RWPE1 (cell line): ENCODE measurements around the gene CCDC87.

ENCODE experiments used
- CTCF ChIA-PET: fragments of 350-600 bp; sonication (Branson Sonifier 250); formaldehyde crosslinking; extraction: SDS; loops from one replicate; lab custom pipeline; 2021; lab: Yijun Ruan, JAX
- POLR2A ChIA-PET: fragments of 400-600 bp; formaldehyde crosslinking; extraction: SDS; loops from one replicate; lab custom pipeline; 2020; ENCODE audit warnings: antibody characterized with exemption; ENCODE audit not compliant: low non-redundant PET; lab: Yijun Ruan, JAX
- DNase-seq: peaks from one replicate; pipeline ENCODE4 v3.0.0; 2012; ENCODE audit warnings: low spot score
- H3K27ac ChIP-seq: fragments of 450-650 bp; 2 replicates; pipeline ENCODE4 v1.5.1; 2017
- TF ChIP-seq, protein P1 (sequence below): fragments of 450-650 bp; conservative IDR thresholded peaks from 2 replicates; pipeline ENCODE4 v1.5.1; 2017; ENCODE audit warnings: low read depth, mild to moderate bottlenecking

The CCDC87 gene

GRCh38 chr11:66570079-66570849 is 22.6 kb downstream of the CCDC87 start:
- no peak overlapping the region for H3K27ac ChIP-seq
- ChIA-PET POLR2A (no interaction called here), CTCF (no interaction called here)
- no peak for DNase-seq
- TF ChIP-seq, protein P1, sequence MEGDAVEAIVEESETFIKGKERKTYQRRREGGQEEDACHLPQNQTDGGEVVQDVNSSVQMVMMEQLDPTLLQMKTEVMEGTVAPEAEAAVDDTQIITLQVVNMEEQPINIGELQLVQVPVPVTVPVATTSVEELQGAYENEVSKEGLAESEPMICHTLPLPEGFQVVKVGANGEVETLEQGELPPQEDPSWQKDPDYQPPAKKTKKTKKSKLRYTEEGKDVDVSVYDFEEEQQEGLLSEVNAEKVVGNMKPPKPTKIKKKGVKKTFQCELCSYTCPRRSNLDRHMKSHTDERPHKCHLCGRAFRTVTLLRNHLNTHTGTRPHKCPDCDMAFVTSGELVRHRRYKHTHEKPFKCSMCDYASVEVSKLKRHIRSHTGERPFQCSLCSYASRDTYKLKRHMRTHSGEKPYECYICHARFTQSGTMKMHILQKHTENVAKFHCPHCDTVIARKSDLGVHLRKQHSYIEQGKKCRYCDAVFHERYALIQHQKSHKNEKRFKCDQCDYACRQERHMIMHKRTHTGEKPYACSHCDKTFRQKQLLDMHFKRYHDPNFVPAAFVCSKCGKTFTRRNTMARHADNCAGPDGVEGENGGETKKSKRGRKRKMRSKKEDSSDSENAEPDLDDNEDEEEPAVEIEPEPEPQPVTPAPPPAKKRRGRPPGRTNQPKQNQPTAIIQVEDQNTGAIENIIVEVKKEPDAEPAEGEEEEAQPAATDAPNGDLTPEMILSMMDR = no peak

- ChIA-PET POLR2A (no interaction called here), CTCF (interaction anchor here (1.7 kb wide), 1 partner anchor 9 kb away, joined by 4 read pairs; no protein-coding TSS in a partner anchor)
- no peak for DNase-seq
- TF ChIP-seq, protein P1 = no peak
- peak overlapping the region; percentile 62 for H3K27ac ChIP-seq
These were observed 23.8 kb downstream of the CCDC87 start for GRCh38 chr11:66569076-66569475.

DNA sequence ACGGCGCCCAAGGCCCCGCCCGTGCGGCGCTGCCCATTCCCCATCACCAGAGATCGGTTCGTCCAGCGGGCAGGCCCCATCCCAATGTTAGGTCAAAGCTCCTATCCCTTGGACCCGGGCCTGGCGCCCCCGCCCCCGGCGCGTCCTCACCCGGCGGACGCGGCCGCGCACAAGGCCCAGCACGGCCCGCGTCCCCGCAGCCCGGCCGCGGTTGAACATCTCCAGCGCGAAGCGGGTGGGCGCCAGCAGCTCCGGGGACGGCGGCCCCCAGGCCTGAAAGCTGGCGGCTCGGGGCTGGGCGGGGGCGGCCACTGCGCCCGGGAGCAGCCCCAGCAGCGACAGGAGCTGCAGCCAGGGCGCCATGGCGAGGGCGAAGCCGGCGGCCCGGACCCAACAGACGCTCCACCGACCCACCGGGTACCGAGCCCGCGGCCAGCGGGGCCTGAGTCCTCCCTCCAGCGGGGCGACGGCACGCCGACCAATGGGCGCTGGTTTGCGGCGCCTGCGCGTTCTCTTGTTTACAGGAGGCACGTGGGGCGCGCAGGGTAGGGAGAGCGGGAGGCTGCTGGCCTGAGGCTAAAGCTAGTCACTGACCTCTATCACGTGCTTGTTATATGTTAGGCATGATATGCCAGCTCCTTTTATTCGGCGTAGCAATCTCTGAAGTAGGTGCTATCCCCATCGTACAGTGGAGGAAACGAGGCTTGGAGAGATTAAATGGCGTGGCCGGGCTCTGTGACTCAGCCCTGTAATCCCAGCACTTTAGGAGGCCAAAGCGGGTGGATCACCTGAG is 24.5 kb downstream of the CCDC87 start, which contains the start of gene CTSF:
TSS of gene CTSF (minus strand) at position 483 of the 793 bp plus-strand sequence. CDS start at position 363, 120 bp downstream.
- peak within 1 kb of the TSS; percentile 62 for H3K27ac ChIP-seq
- TF ChIP-seq, protein P1 = no peak
- POLR2A ChIA-PET = interaction anchor here (0.6 kb wide), 1 partner anchor 36 kb away, joined by 3 read pairs; no protein-coding TSS in a partner anchor
- CTCF ChIA-PET = interaction anchor here (1.5 to 1.7 kb wide), 2 partner anchors 10 to 24 kb away, joined by 4 to 5 read pairs; no protein-coding TSS in a partner anchor
- peak; percentile 96 for DNase-seq

DNA sequence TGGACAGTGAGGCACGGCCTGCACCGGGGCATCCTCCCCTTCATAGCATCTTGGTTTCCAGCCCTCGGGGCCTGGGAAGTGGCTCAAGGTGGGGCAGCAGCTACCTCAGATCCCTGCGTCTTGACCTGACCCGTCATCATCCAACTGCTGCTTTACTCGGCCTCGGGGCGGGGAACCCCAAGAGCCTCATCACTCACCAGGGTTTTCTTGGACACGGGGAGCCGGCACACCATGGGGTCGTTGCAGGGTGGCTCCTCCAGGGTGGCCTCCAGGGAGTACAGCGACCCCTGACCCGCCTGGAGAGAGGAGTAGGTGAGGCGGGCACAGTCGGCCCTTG is 25.1 kb downstream of the CCDC87 start:
- ChIA-PET POLR2A (interaction anchor here (0.6 kb wide), 1 partner anchor 35 kb away, joined by 3 read pairs; no protein-coding TSS in a partner anchor), CTCF (interaction anchor here (1.5 kb wide), 1 partner anchor 24 kb away, joined by 5 read pairs; no protein-coding TSS in a partner anchor)
- TF ChIP-seq, protein P1 = no peak
- DNase-seq = no peak
- peak overlapping the region; percentile 62; the same call in 1 of the 2 replicates for H3K27ac ChIP-seq

- ChIA-PET POLR2A (interaction anchor here (1.0 kb wide), 1 partner anchor 20 kb away, joined by 4 read pairs; the partner anchor contains the start of gene ZDHHC24), CTCF (interaction anchor here (0.6 kb wide), 1 partner anchor 523 kb away, joined by 3 read pairs; no protein-coding TSS in a partner anchor)
- TF ChIP-seq, protein P1 = no peak
- no peak overlapping the region for H3K27ac ChIP-seq
- no peak for DNase-seq
These were observed 26.6 kb downstream of the CCDC87 start for GRCh38 chr11:66566221-66566620.

DNA sequence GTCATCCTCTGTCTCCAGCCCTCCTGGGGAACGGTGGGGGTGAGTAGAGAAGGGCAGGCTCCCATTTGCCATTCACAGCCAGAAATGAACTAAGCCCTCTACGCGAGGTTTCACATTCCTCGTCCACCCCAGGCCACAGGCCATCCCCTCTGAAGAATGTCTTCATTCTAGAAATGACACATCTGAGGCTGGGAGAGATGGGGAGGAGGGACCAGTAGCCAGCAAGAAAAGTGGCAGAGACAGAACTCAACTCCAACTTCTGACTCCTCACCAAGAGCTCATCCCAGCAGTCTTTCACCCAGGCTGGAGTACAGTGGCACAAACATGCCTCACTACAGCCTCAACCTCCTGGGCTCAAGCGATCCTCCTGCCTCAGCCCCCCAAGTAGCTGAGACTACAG is 27.9 kb downstream of the CCDC87 start:
- CTCF ChIA-PET = no interaction called here

More for the DNA sequence above, 27.9 kb downstream of the CCDC87 start:
- DNase-seq = no peak
- POLR2A ChIA-PET = no interaction called here
- H3K27ac ChIP-seq = no peak overlapping the region
- TF ChIP-seq, protein P1 = no peak
